A673 (cell line): ENCODE data around the gene TTC33. TPM values are rescaled to one million over a fixed set of nuclear protein-coding genes. Genes with fewer than 3 reads are reported as not detected.

ENCODE experiments used
- BruUV-seq: library from RNA; stranded (reverse); fragments of 400-500 nt; replicated peaks from 2 replicates; lab custom pipeline; 2021; lab: Mats Ljungman, UMichigan
- CTCF ChIA-PET: fragments of 300-600 bp; sonication (Branson Sonifier 250); formaldehyde crosslinking; loops from one replicate; lab custom pipeline; 2022; ENCODE audit warnings: antibody characterized with exemption; lab: Charles Lee
- POLR2A ChIA-PET: fragments of 300-600 bp; sonication (Branson Sonifier 250); formaldehyde crosslinking; loops from one replicate; lab custom pipeline; 2022; ENCODE audit warnings: antibody characterized with exemption; ENCODE audit not compliant: low non-redundant PET; lab: Charles Lee
- DNase-seq: peaks from one replicate; pipeline ENCODE4 v3.0.0-alpha.2; 2015; ENCODE audit warnings: low spot score
- H3K27ac ChIP-seq: fragments of 200-600 bp; sonication (generic); 2 replicates; pipeline ENCODE4 v1.5.1; 2016; ENCODE audit warnings: mixed run types, low read depth, mild to moderate bottlenecking, mixed read lengths, antibody characterized with exemption, low read length; ENCODE audit not compliant: poor library complexity, severe bottlenecking
- H3K27me3 ChIP-seq: fragments of 200-600 bp; sonication (generic); replicated peaks from 2 replicates; pipeline ENCODE4 v1.6.1; 2017; ENCODE audit warnings: mixed run types, low read depth, mild to moderate bottlenecking, mixed read lengths, antibody characterized with exemption, low read length; ENCODE audit not compliant: insufficient read depth, poor library complexity
- H3K36me3 ChIP-seq: fragments of 200-600 bp; sonication (generic); 2 replicates; pipeline ENCODE4 v1.6.1; 2016; ENCODE audit warnings: mixed run types, mild to moderate bottlenecking, mixed read lengths, antibody characterized with exemption, low read length; ENCODE audit not compliant: insufficient read depth, poor library complexity, severe bottlenecking
- H3K4me1 ChIP-seq: fragments of 200-600 bp; sonication (generic); 2 replicates; pipeline ENCODE4 v1.6.1; 2017; ENCODE audit warnings: mixed run types, mild to moderate bottlenecking, mixed read lengths, antibody characterized with exemption, low read length; ENCODE audit not compliant: insufficient read depth, poor library complexity, severe bottlenecking
- H3K4me3 ChIP-seq: fragments of 200-600 bp; sonication (generic); 2 replicates; pipeline ENCODE4 v1.5.1; 2016; ENCODE audit warnings: low read depth, mixed run types, mild to moderate bottlenecking, mixed read lengths, low read length; ENCODE audit not compliant: poor library complexity, severe bottlenecking
- H3K9me3 ChIP-seq: fragments of 200-600 bp; sonication (generic); 2 replicates; pipeline ENCODE4 v1.6.1; 2016; ENCODE audit warnings: mixed run types, low read depth, mild to moderate bottlenecking, mixed read lengths, antibody characterized with exemption, low read length; ENCODE audit not compliant: poor library complexity, severe bottlenecking
- EZH2 ChIP-seq: fragments of 200-600 bp; sonication (generic); IDR thresholded peaks from 2 replicates; pipeline ENCODE4 v1.6.1; 2017; ENCODE audit warnings: borderline replicate concordance, low read depth, mild to moderate bottlenecking, mixed read lengths, antibody characterized with exemption, low read length; ENCODE audit not compliant: poor library complexity, severe bottlenecking
- intact Hi-C: fragments of 100-400 bp; cut with micrococcal nuclease; formaldehyde crosslinking; loops from one replicate; pipeline ENCODE4 v1.10.0; 2022; ENCODE audit not compliant: unreplicated experiment
- total RNA-seq: library from RNA; stranded (reverse); gene quantifications from 2 replicates; pipeline ENCODE4 v1.2.3, GENCODE V29; 2021
- TF ChIP-seq, protein P1 (sequence below): fragments of 300-800, 200-600 bp; sonication (generic); conservative IDR thresholded peaks from 2 replicates; pipeline ENCODE4 v1.5.1; 2017; ENCODE audit warnings: low read depth, mild to moderate bottlenecking, antibody characterized with exemption, low read length, moderate library complexity, mixed read lengths

The TTC33 gene
- total RNA-seq, 1 experiment from 2014 or later: 17.0 TPM

DNA sequence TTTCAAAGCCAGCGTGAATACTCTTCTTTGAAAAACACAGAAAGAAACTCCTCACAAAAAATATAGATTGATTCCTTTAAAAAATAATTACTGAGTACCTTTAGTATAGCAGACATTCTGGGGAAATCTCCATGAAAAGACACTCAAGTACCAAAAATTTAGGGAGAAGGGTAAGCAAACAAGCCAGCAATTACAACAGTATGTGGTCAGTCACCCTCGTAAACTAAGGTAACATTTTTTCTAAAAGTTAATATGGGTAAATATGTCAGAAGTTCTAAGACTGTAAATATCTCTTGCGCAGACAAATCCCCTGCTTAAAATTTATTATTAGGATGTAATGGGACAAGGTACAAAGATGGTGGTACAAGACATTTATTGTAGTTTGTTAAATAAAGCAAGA lies 178.0 kb downstream of the TTC33 start:
- BruUV-seq: no TSS peak
- POLR2A ChIA-PET: no interaction called here
- intact Hi-C loops: no loop called here
- CTCF ChIA-PET: no interaction called here
- Histone ChIP-seq H3K27me3 (no peaks in the 10 kb centered on the region), H3K27ac (no peak overlapping the region), H3K36me3 (no peaks in the 10 kb centered on the region), H3K4me3 (no peak overlapping the region), H3K4me1 (no peaks in the 10 kb centered on the region), H3K9me3 (no peaks in the 10 kb centered on the region)
- DNase-seq: no peak
- TF ChIP-seq, protein P1, sequence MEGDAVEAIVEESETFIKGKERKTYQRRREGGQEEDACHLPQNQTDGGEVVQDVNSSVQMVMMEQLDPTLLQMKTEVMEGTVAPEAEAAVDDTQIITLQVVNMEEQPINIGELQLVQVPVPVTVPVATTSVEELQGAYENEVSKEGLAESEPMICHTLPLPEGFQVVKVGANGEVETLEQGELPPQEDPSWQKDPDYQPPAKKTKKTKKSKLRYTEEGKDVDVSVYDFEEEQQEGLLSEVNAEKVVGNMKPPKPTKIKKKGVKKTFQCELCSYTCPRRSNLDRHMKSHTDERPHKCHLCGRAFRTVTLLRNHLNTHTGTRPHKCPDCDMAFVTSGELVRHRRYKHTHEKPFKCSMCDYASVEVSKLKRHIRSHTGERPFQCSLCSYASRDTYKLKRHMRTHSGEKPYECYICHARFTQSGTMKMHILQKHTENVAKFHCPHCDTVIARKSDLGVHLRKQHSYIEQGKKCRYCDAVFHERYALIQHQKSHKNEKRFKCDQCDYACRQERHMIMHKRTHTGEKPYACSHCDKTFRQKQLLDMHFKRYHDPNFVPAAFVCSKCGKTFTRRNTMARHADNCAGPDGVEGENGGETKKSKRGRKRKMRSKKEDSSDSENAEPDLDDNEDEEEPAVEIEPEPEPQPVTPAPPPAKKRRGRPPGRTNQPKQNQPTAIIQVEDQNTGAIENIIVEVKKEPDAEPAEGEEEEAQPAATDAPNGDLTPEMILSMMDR: no peak
- no peak for TF ChIP-seq EZH2

DNA sequence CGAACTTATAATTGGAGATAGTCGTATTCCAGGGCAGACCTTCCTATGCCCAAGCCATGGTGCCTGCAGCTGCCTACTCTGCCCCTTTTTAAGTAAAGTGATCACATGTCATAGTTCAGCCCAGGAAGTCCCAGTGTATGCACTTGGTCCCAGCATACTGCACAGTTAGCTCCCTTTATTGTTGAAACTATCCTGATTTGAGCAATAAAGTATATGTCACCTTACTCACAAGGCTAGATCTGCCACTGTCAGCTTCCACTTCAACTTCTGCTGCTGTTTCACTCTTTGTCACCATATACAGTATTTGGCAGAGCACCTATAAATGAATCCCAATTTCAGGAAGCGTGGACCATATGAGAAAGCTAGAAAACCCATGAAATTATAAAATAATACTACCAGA lies 179.8 kb downstream of the TTC33 start:
- Histone ChIP-seq H3K9me3 (no peaks in the 10 kb centered on the region), H3K4me1 (no peaks in the 10 kb centered on the region), H3K36me3 (no peaks in the 10 kb centered on the region), H3K27me3 (no peaks in the 10 kb centered on the region), H3K4me3 (no peak overlapping the region), H3K27ac (no peak overlapping the region)
- intact Hi-C loops: no loop called here
- TF ChIP-seq, protein P1: no peak
- TF ChIP-seq EZH2: no peak
- POLR2A ChIA-PET: interaction anchor here (0.7 kb wide), 1 partner anchor 83 kb away, joined by 3 read pairs; no protein-coding TSS in a partner anchor
- DNase-seq: no peak
- no TSS peak for BruUV-seq
- CTCF ChIA-PET: no interaction called here

DNA sequence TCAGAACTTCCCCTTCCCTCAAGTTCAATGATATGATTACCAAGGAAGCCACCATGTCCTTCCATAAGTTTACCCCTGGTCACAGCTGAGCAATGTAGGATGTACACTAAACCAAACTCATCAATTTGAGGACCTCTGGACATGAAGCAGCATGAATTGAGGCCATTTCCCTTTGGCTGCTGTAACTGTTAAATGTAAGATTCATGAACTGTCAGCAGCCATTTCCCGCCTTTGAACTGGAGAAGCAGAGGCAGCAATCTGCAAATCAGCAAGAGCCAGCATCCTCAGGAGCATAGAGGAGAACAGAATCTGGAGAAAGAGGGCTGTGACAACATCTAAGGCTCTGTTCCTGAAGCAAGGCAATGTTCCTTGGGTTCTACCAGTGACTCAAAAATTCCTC lies 180.3 kb downstream of the TTC33 start:
- intact Hi-C loops: no loop called here
- Histone ChIP-seq H3K4me1 (no peaks in the 10 kb centered on the region), H3K4me3 (no peak overlapping the region), H3K27ac (no peak overlapping the region), H3K27me3 (no peaks in the 10 kb centered on the region), H3K36me3 (no peaks in the 10 kb centered on the region), H3K9me3 (no peaks in the 10 kb centered on the region)
- DNase-seq: no peak
- BruUV-seq: no TSS peak
- ChIA-PET CTCF (no interaction called here), POLR2A (interaction anchor here (0.7 kb wide), 1 partner anchor 84 kb away, joined by 3 read pairs; no protein-coding TSS in a partner anchor)
- no peak for TF ChIP-seq EZH2
- TF ChIP-seq, protein P1: no peak
